ENCODE data around the gene AMZ2.
"Not testable (repeated sequence)": the region's sequence is repeated elsewhere in the genome, so short reads cannot be mapped to it uniquely, and the experiment has no call there.

GRCh38 chr17:68232741-68233140, 15.1 kb upstream of the AMZ2 start:
- not testable (repeated sequence) for TF ChIP-seq EZH2 (IDR thresholded peaks at IDR 0.05; ENCODE audit: low read depth)
- TF ChIP-seq, protein P1, sequence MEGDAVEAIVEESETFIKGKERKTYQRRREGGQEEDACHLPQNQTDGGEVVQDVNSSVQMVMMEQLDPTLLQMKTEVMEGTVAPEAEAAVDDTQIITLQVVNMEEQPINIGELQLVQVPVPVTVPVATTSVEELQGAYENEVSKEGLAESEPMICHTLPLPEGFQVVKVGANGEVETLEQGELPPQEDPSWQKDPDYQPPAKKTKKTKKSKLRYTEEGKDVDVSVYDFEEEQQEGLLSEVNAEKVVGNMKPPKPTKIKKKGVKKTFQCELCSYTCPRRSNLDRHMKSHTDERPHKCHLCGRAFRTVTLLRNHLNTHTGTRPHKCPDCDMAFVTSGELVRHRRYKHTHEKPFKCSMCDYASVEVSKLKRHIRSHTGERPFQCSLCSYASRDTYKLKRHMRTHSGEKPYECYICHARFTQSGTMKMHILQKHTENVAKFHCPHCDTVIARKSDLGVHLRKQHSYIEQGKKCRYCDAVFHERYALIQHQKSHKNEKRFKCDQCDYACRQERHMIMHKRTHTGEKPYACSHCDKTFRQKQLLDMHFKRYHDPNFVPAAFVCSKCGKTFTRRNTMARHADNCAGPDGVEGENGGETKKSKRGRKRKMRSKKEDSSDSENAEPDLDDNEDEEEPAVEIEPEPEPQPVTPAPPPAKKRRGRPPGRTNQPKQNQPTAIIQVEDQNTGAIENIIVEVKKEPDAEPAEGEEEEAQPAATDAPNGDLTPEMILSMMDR (conservative IDR thresholded peaks at IDR 0.05), result not testable (repeated sequence)
